Iris pigment epithelial cell (primary cell): Measurements from ENCODE around the gene ARL1.
"Not testable (repeated sequence)": the region's sequence is repeated elsewhere in the genome, so short reads cannot be mapped to it uniquely, and the experiment has no call there.

Source experiments
- DNase-seq: peaks from one replicate; pipeline ENCODE4 v3.0.0-alpha.2; 2011; ENCODE audit warnings: low read depth

The ARL1 gene

GRCh38 chr12:101407436-101408345 is at the start of gene ARL1:
Gene ARL1 (minus strand): TSS chr12:101407772. CDS start chr12:101407645, 127 bp downstream.
- peak; percentile 93 for DNase-seq

GRCh38 chr12:101455685-101456084 is 48.1 kb upstream of the ARL1 start:
- DNase-seq = no peak

- DNase-seq = no peak
These were observed 34.1 kb upstream of the ARL1 start for GRCh38 chr12:101441461-101442224.

GRCh38 chr12:101439236-101439635 is 31.7 kb upstream of the ARL1 start:
- no peak for DNase-seq

- no peak for DNase-seq
These were observed 28.6 kb upstream of the ARL1 start for GRCh38 chr12:101436136-101436535.

GRCh38 chr12:101430456-101430855 is 22.9 kb upstream of the ARL1 start:
- DNase-seq = no peak

- DNase-seq = no peak
These were observed 17.0 kb upstream of the ARL1 start for GRCh38 chr12:101424620-101425019.

GRCh38 chr12:101422066-101422465 is 14.5 kb upstream of the ARL1 start:
- not testable (repeated sequence) for DNase-seq

GRCh38 chr12:101415228-101415627 is 7.7 kb upstream of the ARL1 start:
- DNase-seq = no peak

GRCh38 chr12:101414533-101415119 is 7.1 kb upstream of the ARL1 start:
- peak; percentile 66 for DNase-seq

GRCh38 chr12:101410169-101410568 is 2.6 kb upstream of the ARL1 start:
- not testable (repeated sequence) for DNase-seq

GRCh38 chr12:101407049-101407435 is 530 bp downstream of the ARL1 start:
- peak; percentile 69 for DNase-seq

- DNase-seq = not testable (repeated sequence)
These were observed 16.4 kb downstream of the ARL1 start for GRCh38 chr12:101391181-101391580.

- DNase-seq = no peak
These were observed 28.4 kb downstream of the ARL1 start for GRCh38 chr12:101379149-101379548.

- no peak for DNase-seq
These were observed 32.0 kb downstream of the ARL1 start for GRCh38 chr12:101375573-101375972.

- DNase-seq = no peak
These were observed 35.1 kb downstream of the ARL1 start for GRCh38 chr12:101372431-101372830.

- DNase-seq = no peak
These were observed 39.6 kb downstream of the ARL1 start for GRCh38 chr12:101368016-101368415.

- no peak for DNase-seq
These were observed 46.1 kb downstream of the ARL1 start for GRCh38 chr12:101361455-101361854.

GRCh38 chr12:101356794-101357193 is 50.8 kb downstream of the ARL1 start:
- no peak for DNase-seq

- no peak for DNase-seq
These were observed 55.9 kb downstream of the ARL1 start for GRCh38 chr12:101351682-101352081.

GRCh38 chr12:101343893-101344292 is 63.7 kb downstream of the ARL1 start:
- DNase-seq = peak; percentile 22
